GM10266 (cell line): ENCODE measurements around the gene TMEM156.
A peak's percentile ranks its signal among the peaks of the same experiment; 100 is the strongest.

Experiments used
- DNase-seq: peaks from one replicate; pipeline ENCODE4 v3.0.0; 2012; ENCODE audit errors: extremely low spot score
- CTCF ChIP-seq: IDR thresholded peaks from 2 replicates; pipeline ENCODE4 v1.5.1; 2012; ENCODE audit warnings: mild to moderate bottlenecking, low read depth; ENCODE audit not compliant: control insufficient read depth, insufficient read depth; ENCODE audit errors: missing control alignments

Gene TMEM156

GRCh38 chr4:39062770-39063097 lies 30.5 kb upstream of the TMEM156 start:
- no peak for TF ChIP-seq CTCF
- DNase-seq: no peak

- no peak for TF ChIP-seq CTCF
- no peak for DNase-seq
These were observed 30.0 kb upstream of the TMEM156 start, which contains the start of gene KLHL5 for GRCh38 chr4:39062094-39062769. Gene KLHL5, plus strand, starts transcription at chr4:39062232. Its CDS starts 421 bp downstream, at chr4:39062653.

- peak; percentile 5 for TF ChIP-seq CTCF
- DNase-seq: no peak
These were observed 29.2 kb upstream of the TMEM156 start for GRCh38 chr4:39061457-39061856.

- no peak for DNase-seq
- no peak for TF ChIP-seq CTCF
These were observed 23.8 kb upstream of the TMEM156 start for GRCh38 chr4:39056023-39056422.

GRCh38 chr4:39054497-39054896 lies 22.3 kb upstream of the TMEM156 start:
- no peak for DNase-seq

GRCh38 chr4:39053983-39054382 lies 21.8 kb upstream of the TMEM156 start:
- no peak for TF ChIP-seq CTCF
- no peak for DNase-seq

More at GRCh38 chr4:39054497-39054896, 22.3 kb upstream of the TMEM156 start:
- no peak for TF ChIP-seq CTCF

- TF ChIP-seq CTCF: no peak
- no peak for DNase-seq
These were observed 19.3 kb upstream of the TMEM156 start for GRCh38 chr4:39051492-39051891.
